Measurements from ENCODE around the gene TAS2R1. TPM values are rescaled to one million over a fixed set of nuclear protein-coding genes. Genes with fewer than 3 reads are reported as not detected.

The TAS2R1 gene
- total and polyA plus RNA-seq, 2 donors (not counting 1 experiment from before 2014, with no cell fraction given), result not detected

DNA sequence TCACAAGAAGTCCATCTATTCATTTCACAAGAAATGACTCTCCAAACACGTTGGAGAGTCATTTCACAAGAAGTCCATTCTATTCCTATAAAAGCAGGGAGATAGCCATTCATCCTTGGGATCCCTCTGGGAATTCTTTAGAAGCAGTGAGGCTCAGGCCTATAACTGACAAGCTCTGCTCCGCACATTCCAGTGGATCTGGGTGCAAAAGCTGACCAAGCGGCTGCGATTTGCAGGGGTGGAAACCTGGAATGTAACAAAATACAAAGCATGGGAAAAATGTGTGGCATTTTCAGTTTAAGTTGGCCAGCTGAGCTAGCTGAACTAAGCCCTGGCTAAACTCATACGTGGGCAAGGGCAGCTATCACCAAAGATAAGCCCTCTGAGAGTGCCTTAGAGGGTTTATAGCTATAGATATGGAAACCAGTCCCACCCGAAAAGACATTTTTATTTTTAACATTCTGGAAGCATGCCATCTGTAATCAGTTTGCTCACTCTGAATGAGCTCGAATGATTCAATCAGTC is 8.7 kb downstream of the TAS2R1 start:
- Histone ChIP-seq H3K27ac (ENCODE audit: low read length in 2 of 2) (no peak overlapping the region), H3K27me3 (replicated peaks in 1 of 4; ENCODE audit: control extremely low read depth in 1 of 4, control insufficient read depth in 3 of 4, insufficient read depth in 4 of 4, low read length in 3 of 4) (no peaks in the 10 kb centered on the region), H3K4me1 (ENCODE audit: control insufficient read depth in 2 of 2, insufficient read depth in 2 of 2, low read length in 2 of 2) (no peaks in the 10 kb centered on the region), H2AFZ (ENCODE audit: insufficient read depth, low read depth, low read length, poor library complexity, severe bottlenecking) (no peak overlapping the region), H3K4me2 (replicated peaks; ENCODE audit: low read depth, low read length, poor library complexity, severe bottlenecking) (no peak overlapping the region), H3K9ac (ENCODE audit: low read length) (no peak overlapping the region), H3K4me3 (ENCODE audit: control extremely low read depth in 1 of 5, extremely low read depth in 1 of 5, insufficient read depth in 1 of 5, low read depth in 2 of 5, low read length in 4 of 5) (no peak overlapping the region), H3K9me3 (ENCODE audit: control extremely low read depth in 1 of 3, control insufficient read depth in 2 of 3, insufficient read depth in 1 of 3, low read length in 2 of 3) (no peaks in the 10 kb centered on the region), H3K79me2 (ENCODE audit: control insufficient read depth, insufficient read depth, low read length) (no peaks in the 10 kb centered on the region), H3K36me3 (replicated peaks in 1 of 2; ENCODE audit: control extremely low read depth in 1 of 2, control insufficient read depth in 1 of 2, extremely low read depth in 1 of 2, insufficient read depth in 2 of 2, low read length in 1 of 2) (no peaks in the 10 kb centered on the region), H4K20me1 (ENCODE audit: control insufficient read depth, insufficient read depth, low read length, poor library complexity, severe bottlenecking) (no peaks in the 10 kb centered on the region)
- ChIA-PET CTCF (no interaction called here), POLR2A (no interaction called here)
- no peak overlapping the region for H3K27ac Mint-ChIP-seq
- TF ChIP-seq EZH2 (IDR thresholded peaks at IDR 0.05; ENCODE audit: borderline replicate concordance, insufficient read depth, low read depth, low read length, poor library complexity, severe bottlenecking), result no peak
- TF ChIP-seq, protein P1, sequence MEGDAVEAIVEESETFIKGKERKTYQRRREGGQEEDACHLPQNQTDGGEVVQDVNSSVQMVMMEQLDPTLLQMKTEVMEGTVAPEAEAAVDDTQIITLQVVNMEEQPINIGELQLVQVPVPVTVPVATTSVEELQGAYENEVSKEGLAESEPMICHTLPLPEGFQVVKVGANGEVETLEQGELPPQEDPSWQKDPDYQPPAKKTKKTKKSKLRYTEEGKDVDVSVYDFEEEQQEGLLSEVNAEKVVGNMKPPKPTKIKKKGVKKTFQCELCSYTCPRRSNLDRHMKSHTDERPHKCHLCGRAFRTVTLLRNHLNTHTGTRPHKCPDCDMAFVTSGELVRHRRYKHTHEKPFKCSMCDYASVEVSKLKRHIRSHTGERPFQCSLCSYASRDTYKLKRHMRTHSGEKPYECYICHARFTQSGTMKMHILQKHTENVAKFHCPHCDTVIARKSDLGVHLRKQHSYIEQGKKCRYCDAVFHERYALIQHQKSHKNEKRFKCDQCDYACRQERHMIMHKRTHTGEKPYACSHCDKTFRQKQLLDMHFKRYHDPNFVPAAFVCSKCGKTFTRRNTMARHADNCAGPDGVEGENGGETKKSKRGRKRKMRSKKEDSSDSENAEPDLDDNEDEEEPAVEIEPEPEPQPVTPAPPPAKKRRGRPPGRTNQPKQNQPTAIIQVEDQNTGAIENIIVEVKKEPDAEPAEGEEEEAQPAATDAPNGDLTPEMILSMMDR (IDR thresholded peaks at IDR 0.05), result no peak
- DNase-seq (no peak), ATAC-seq (ENCODE audit: low read depth) (no peak)
- WGBS (ENCODE audit: insufficient coverage), result 66% methylated on average over 6 of the region's 7 CpGs
- no peak overlapping the region for H3K4me3 Mint-ChIP-seq
- H3K9me3 Mint-ChIP-seq (ENCODE audit: insufficient read depth), result no peaks in the 10 kb centered on the region
- intact Hi-C loops (cut with micrococcal nuclease), result no loop called here
- H3K4me1 Mint-ChIP-seq, result no peaks in the 10 kb centered on the region
- no peaks in the 10 kb centered on the region for H3K27me3 Mint-ChIP-seq

DNA sequence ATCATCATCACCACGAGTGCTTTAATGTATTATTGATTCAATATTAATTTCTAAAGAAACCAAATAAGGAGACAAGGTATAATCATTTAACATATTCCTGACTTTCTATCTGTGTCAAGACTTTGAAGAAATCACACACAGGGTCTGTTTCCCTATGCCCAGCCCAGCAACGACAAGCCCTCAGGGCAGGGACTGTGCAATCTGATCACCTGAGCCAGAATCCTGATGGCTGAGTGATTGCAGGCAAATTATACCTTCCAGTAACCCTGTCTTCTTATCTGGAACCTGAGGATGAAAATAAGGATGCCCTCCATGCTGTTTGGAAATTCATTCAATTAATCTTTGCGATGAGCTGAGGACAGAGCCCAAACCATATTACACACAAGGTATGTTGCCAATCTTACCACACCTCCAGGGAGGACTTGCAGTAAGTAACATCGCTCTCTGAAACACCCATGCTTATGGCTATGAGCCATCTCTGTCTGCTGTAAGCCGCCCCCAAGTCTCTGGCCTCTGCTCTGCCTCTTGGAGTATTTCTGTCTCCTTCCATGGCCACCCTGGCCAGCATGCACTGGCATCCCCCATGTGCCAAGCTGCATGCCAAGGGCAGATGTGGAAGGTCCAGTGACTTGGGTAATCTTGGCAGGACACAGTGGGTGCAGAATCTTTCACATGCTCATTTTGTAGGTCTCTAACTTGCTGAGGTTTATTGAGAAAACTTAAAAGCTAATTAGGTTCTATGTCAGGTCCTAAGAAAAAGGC is 10.6 kb downstream of the TAS2R1 start:
- no peaks in the 10 kb centered on the region for H3K4me1 Mint-ChIP-seq
- no peak overlapping the region for H3K27ac Mint-ChIP-seq
- H3K9me3 Mint-ChIP-seq (ENCODE audit: insufficient read depth), result no peaks in the 10 kb centered on the region
- DNase-seq (no peak), ATAC-seq (ENCODE audit: low read depth) (no peak)
- intact Hi-C loops (cut with micrococcal nuclease), result no loop called here
- H3K9me3 ChIP-seq (ENCODE audit: control extremely low read depth in 1 of 3, control insufficient read depth in 2 of 3, insufficient read depth in 1 of 3, low read length in 2 of 3), result no peaks in the 10 kb centered on the region
- H3K9ac ChIP-seq (ENCODE audit: low read length), result no peak overlapping the region
- H4K20me1 ChIP-seq (ENCODE audit: control insufficient read depth, insufficient read depth, low read length, poor library complexity, severe bottlenecking), result no peaks in the 10 kb centered on the region
- no peak overlapping the region for H3K4me2 ChIP-seq (replicated peaks; ENCODE audit: low read depth, low read length, poor library complexity, severe bottlenecking)
- H3K4me1 ChIP-seq (ENCODE audit: control insufficient read depth in 2 of 2, insufficient read depth in 2 of 2, low read length in 2 of 2), result no peaks in the 10 kb centered on the region
- H3K4me3 Mint-ChIP-seq, result no peak overlapping the region
- ChIA-PET POLR2A (no interaction called here), CTCF (no interaction called here)
- no peak overlapping the region for H2AFZ ChIP-seq (ENCODE audit: insufficient read depth, low read depth, low read length, poor library complexity, severe bottlenecking)
- H3K36me3 ChIP-seq (replicated peaks in 1 of 2; ENCODE audit: control extremely low read depth in 1 of 2, control insufficient read depth in 1 of 2, extremely low read depth in 1 of 2, insufficient read depth in 2 of 2, low read length in 1 of 2), result no peaks in the 10 kb centered on the region
- H3K27ac ChIP-seq (ENCODE audit: low read length in 2 of 2), result no peak overlapping the region
- H3K27me3 Mint-ChIP-seq, result no peaks in the 10 kb centered on the region
- 91% methylated on average over 4 of the region's 5 CpGs for WGBS (ENCODE audit: insufficient coverage)
- H3K79me2 ChIP-seq (ENCODE audit: control insufficient read depth, insufficient read depth, low read length), result no peaks in the 10 kb centered on the region
- no peak overlapping the region for H3K4me3 ChIP-seq (ENCODE audit: control extremely low read depth in 1 of 5, extremely low read depth in 1 of 5, insufficient read depth in 1 of 5, low read depth in 2 of 5, low read length in 4 of 5)
- H3K27me3 ChIP-seq (replicated peaks in 1 of 4; ENCODE audit: control extremely low read depth in 1 of 4, control insufficient read depth in 3 of 4, insufficient read depth in 4 of 4, low read length in 3 of 4), result no peaks in the 10 kb centered on the region
- TF ChIP-seq, protein P1 (IDR thresholded peaks at IDR 0.05), result no peak
- no peak for TF ChIP-seq EZH2 (IDR thresholded peaks at IDR 0.05; ENCODE audit: borderline replicate concordance, insufficient read depth, low read depth, low read length, poor library complexity, severe bottlenecking)
